K562 treated with DMSO at 1 percent for 48 hours (cell line): ENCODE measurements around the gene ETS1. TPM values are rescaled to one million over a fixed set of nuclear protein-coding genes. Genes with fewer than 3 reads are reported as not detected.

Experiments used
- total RNA-seq: library from RNA; unstranded; fragments of 300-600 nt; gene quantifications from 2 replicates; pipeline ENCODE4 v1.2.3, GENCODE V29; 2022; ENCODE audit warnings: low replicate concordance; ENCODE audit errors: extremely low read depth

Gene ETS1, protein sequence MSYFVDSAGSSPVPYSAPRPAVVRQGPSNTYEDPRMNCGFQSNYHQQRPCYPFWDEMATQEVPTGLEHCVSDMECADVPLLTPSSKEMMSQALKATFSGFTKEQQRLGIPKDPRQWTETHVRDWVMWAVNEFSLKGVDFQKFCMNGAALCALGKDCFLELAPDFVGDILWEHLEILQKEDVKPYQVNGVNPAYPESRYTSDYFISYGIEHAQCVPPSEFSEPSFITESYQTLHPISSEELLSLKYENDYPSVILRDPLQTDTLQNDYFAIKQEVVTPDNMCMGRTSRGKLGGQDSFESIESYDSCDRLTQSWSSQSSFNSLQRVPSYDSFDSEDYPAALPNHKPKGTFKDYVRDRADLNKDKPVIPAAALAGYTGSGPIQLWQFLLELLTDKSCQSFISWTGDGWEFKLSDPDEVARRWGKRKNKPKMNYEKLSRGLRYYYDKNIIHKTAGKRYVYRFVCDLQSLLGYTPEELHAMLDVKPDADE
- not detected in 2 replicates for total RNA-seq

DNA sequence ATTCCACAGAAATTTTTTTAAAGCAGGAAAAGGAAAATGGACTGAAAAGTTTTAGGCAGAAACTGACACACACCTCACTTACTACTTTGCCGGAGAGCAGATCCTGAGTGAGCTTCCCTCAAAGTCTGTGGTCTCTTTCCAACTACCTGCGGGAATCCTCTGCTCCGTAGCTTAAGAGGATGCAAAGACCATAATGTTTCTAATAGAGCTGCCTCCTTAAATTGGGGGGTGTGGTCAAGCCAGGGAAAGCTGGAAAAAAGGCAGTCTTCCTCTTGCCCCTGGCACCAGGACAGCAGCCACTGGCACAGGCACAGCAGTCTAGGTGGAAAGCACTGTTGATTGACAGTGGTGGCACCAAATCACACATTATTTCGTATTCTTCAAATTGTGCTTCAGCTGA lies at the start of gene ETS1:
TSS of gene ETS1 (minus strand) at position 144 of the 400 bp plus-strand sequence. CDS start 14,428 bp downstream, outside the sequence.

Other genes starting within 250 kb of the ETS1 start
- not detected in 2 replicates for gene FLI1, start 106.5 kb upstream of the ETS1 start, total RNA-seq